Skeletal muscle satellite cell (primary cell): ENCODE measurements around the gene PDIA5.

Experiments used
- H3K27me3 ChIP-seq: 2 replicates; pipeline ENCODE4 v1.7.0; 2013; ENCODE audit warnings: low read length; ENCODE audit not compliant: control insufficient read depth, insufficient read depth
- H3K36me3 ChIP-seq: 2 replicates; pipeline ENCODE4 v1.7.0; 2013; ENCODE audit warnings: mild to moderate bottlenecking, control low read depth, low read length; ENCODE audit not compliant: insufficient read depth
- H3K4me1 ChIP-seq: 2 replicates; pipeline ENCODE4 v1.7.0; 2013; ENCODE audit warnings: low read length; ENCODE audit not compliant: control insufficient read depth, insufficient read depth
- H3K4me2 ChIP-seq: 2 replicates; pipeline ENCODE4 v1.7.0; 2013; ENCODE audit warnings: mild to moderate bottlenecking, low read length
- H3K4me3 ChIP-seq: 2 replicates; pipeline ENCODE4 v1.7.0; 2013; ENCODE audit warnings: low read length
- H3K9ac ChIP-seq: 2 replicates; pipeline ENCODE4 v1.7.0; 2013; ENCODE audit warnings: mild to moderate bottlenecking, low read depth, low read length, moderate library complexity
- H3K9me3 ChIP-seq: replicated peaks from 2 replicates; pipeline ENCODE4 v1.7.0; 2013; ENCODE audit warnings: mild to moderate bottlenecking, control low read depth, low read length

Gene PDIA5

GRCh38 chr3:123202451-123202850 lies 135.6 kb downstream of the PDIA5 start:
- H3K27me3 ChIP-seq = no peaks in the 10 kb centered on the region
- peak overlapping the region; percentile 90 for H3K4me3 ChIP-seq
- no peaks in the 10 kb centered on the region for H3K36me3 ChIP-seq
- no peaks in the 10 kb centered on the region for H3K9me3 ChIP-seq
- H3K4me2 ChIP-seq = peak overlapping the region; percentile 90
- H3K9ac ChIP-seq = peak overlapping the region; percentile 93
- peaks cover 8% of the 10 kb centered on the region for H3K4me1 ChIP-seq
